T-helper 9 cell (primary cell): ENCODE measurements around the gene PRR20G.

ENCODE experiments used
- DNase-seq: peaks from one replicate; pipeline ENCODE4 v3.0.0-alpha.2; 2020

PRR20G gene

DNA sequence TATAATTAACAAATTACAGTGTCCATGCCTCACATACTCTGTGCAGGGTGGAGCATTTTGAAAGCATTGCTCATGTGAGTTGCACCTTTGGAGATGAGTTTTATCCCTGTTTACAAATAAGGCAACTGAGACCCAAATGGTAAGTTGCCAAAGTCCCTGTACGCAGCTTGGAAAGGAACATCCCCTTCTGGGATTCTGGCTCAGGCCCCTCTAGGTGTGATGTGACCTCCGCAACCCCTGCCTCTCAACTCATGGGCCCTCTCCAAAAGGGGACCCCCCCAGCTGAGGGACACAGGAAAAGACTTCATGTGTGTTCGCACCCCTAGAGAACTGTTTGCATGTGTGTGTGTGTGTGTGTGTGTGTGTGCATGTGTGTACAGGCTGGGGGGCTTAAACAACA lies 25.3 kb downstream of the PRR20G start:
- DNase-seq = no peak

DNA sequence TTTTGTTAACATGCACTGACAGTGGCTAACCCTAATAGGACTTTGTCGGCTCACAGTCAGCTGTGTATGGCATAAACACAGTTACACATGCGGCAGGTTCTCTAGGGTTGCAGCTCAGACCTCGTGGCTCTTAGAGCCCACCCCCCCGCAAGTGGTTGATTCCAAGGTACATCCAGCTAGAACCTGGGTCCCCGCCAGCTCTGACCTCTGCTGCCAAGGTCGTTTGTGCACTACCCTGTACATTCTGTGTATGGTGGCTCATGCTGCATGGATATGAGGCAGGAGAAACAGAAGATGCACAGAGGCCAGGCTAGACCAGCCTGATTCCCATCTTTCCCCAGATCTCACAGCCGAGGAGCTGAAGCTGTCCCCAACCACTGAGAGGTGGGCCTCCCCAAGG lies 25.9 kb downstream of the PRR20G start:
- no peak for DNase-seq

DNA sequence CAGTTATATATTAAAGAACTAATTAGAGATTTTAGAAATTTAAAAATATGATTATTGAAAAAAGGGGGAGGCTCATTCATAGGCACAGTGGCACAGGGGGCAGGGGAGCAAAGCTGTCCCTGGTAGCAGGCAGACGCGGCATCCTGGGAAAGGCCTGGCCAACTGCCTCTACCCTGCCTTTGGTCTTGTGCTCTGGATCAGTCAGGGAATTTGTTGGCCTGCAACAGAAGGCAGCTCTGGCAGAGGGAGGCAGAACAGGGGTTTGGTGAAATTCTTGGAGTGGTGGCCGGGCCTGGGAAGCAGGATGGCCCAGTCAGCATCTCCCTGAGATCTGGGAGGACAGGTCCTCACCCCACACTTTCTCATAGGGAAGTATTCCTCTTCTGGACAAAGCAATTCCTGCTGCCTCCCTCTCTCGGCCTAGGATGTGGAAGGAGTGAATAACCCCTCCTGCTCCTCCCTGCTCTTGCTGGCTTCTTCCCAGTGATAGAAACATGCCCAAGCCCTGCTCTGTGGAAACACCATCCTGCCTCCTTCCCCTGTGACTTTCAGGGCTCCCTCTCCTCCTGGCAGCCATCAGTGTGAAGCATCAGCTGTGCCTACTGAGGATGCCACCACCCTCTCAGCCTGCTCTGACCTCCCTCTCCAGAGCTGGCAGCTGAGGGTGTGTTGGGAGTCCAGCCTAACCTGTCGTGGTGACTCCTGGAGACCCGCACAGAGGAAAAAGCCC lies 26.9 kb downstream of the PRR20G start:
- no peak for DNase-seq

DNA sequence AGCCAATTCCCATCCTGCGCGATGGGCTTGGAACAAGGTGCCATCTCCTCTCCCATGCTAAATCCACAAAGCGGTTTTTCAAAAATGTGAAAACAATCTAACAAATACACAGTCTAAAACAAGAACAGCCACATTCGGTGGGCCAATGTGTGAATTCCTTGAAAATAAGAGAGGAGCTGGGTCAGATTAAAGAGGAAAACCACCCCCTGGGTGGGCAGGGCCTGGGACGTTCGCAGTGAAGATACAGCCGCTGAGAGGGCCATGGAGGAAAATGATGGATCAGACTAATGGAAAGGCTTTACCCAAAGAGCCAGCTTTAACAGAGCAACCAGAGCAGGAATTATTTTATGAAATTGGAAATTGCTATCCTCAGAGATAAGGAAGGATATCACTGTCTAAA lies 27.4 kb downstream of the PRR20G start:
- no peak for DNase-seq

DNA sequence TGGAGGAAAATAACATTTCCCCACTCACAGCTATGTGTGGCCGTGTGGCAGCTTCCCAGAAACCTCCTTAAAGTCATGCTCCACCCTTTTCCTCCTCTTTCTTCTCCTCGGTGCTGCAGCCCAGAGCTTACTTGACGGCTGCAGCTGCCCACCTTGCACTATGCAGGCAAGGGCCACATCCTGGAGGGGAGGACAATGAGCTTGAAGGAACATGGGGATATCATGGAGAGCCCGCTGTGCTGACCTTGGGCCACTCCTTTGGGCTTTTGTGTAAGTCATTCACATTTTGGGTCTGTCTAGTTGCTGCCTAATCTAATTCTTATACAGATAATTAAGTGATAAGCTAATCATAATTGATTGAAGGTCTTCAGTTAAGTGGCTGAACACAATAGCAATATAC lies 28.0 kb downstream of the PRR20G start:
- DNase-seq = no peak

DNA sequence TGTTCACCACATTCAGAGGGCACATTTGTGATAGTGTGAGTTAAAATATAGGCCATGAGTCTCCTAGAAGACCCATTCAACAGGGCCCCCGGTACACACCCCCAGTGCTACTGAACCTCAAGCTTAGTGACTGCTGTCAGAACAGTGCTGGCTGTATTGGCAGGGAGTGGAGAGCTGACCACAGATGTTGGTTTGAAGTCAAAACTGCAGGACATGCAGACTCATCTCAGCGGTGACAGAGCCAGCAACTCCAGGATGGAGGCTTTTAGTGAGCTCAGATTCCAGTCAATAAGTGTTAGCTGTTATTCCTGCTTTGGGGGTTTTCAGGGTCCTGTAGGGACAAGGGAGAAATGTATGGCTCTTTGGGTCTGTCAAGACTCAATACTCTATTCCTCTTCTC lies 29.1 kb downstream of the PRR20G start:
- no peak for DNase-seq

DNA sequence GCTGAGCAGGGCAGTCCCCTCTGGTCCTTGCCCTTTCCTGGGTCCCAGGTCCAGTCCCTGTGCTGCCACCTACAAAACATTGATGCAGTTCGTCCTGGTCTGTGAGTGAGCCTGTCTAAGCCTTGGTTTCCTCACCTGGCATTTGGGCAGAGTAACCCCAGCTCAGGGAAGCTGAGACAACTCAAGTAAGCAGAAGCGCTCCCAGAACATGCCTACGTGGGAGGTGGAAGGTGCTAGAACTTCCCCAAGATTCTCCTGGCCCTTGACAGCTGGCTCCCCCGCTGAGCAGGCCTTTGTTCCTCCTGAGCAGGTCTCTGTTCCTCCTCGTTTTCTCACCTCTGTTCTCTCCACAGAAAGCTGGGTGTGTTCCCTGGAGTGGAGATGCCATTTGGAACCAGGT lies 30.5 kb downstream of the PRR20G start:
- no peak for DNase-seq

DNA sequence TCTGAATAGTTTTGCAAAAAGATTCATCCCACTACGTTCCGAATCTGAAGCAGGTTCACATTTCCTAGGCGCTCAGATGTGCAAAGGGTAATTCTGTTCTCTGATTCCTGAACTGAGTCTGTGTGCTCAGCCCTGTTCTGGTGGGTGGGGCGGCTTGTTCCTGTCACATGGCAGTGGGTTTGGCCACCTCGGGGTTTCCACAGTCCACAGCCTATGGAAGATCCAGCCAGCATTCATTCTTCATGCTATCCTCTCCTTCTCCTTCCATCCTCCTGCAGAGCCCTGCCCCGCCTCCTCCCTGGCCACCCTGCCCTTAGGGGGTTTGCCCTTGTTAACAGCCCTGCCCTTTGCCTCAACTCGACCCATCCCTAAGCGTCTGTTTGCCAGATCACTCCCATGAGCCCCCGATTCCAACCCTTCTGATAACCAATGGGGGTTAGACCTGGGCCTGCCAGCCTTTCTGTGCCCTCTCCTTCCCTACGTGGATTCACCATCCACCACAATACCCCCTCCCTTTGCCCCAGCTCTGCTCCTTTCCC lies 31.0 kb downstream of the PRR20G start:
- no peak for DNase-seq

DNA sequence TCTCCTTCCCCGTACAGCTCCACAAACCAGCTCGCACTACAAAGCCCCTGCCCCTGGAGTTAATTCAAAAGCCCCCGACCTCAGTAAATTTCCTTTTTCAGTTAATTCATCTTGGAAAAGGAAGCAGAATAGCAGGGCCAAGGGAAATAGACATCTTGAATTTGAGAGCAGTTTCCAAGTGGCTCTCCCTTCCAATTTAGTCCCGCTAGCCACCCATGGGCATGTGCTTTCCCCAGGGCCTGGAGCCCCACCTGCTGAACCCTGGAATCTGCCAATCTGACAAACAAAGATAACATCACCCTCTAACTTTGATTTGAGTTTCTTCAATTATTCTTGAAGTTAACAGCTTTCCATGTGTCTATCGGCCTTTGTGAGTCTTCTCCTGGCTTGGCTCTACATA lies 31.7 kb downstream of the PRR20G start:
- DNase-seq = no peak

DNA sequence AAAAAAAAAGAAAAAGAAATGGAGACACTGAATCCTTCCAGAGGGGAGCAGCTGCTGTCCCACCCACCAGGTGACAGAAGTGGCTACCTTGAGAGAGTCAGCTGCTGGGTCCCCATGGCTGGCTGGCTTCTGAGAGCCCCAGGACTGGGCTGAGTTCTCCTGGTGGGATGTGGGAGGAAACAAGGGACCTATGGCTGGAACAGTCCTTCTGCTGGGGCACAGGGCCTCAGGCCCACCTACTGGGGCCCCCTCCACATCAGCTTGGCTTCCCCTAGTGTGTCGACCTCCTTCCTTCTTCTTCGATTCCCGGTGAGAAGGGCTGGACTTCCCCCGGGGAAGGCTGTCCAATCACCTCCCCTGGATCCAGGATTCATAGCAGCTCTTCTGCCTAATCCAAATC lies 32.3 kb downstream of the PRR20G start:
- DNase-seq = no peak

DNA sequence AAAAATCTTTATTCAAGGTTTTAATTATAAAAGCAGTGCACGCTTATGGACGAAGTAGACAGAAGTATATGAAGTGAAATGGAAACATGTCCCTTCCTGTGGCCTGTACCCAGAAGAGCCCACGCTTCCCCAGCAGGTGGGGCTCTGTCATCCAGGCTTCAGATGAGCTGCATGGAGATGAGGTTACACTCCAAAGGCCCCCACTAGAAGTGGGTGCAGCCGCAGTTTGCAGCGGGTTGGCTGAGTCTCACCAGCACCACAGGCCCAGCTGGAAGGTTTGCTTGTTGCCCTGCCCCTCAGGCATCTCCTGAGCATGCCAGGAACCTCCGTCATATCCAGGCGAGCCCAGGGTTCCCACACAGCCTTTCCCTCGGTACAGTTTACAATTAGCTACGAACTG lies 33.1 kb downstream of the PRR20G start:
- DNase-seq = no peak

DNA sequence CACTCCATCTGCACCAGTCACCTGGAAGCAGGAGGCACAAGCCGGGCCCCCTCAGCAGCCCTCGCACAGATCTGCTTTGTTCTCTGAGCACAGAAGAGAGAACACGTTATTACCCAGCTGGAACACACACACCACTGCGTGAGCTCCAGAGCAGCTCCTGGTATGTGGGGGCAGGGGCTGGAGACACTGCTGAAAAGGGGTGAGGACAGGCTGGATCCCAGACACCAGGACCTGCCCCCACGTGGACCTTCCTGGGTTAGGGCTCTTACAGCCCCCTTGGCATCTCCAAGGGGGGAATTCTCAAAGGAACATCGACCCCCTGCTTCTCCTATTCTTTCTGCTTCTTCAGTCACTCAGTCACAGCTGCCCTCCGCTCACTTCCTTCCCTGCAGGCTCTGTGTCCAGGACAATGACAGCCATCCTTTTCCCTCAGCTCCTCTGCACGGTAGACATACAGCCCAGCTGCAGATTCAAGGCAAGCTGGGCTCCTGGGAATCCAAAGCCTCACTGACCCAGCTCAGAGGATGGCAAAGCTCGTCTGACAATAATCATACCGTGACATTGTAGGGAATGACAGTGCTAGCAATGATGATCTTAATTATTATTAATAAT lies 33.7 kb downstream of the PRR20G start:
- no peak for DNase-seq

DNA sequence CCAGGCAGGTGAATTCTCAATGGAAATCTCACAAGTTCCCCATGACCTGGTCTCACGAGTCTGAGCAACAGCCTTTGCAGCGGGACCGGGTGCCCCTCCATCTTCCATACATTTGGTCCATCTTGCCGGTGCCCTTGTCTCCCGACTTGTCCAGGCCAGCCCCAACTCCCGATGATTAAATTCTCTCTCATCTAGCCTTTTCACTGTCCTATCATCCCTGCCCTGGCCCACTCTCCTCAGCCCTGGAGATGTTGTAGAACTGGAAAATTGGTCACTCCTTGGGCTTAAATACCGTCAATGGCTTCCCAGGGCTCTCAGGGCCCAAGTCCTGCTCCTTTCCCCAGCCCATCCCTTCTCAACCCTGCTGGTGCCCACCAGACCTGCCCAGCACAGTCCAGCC lies 34.4 kb downstream of the PRR20G start:
- DNase-seq = no peak

DNA sequence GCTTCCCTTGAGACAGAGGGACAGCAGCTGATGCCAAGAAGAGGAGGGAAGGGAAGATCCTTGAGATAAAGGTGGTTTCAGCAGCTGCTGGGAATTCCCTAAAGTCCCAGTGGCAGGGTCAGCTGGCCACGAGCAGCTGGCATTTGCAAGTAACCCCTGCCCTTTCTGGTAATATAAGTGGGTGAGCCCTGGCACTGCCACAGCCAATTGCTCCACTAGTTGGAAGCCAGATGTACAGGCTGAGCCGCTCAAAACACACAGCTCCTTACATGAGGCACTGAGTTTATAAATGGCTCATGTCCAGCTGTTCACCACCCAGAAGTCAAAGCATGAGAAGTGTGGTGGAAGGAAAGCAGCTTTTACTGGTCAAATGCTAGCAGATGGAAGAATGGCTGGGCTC lies 35.4 kb downstream of the PRR20G start:
- DNase-seq = no peak

DNA sequence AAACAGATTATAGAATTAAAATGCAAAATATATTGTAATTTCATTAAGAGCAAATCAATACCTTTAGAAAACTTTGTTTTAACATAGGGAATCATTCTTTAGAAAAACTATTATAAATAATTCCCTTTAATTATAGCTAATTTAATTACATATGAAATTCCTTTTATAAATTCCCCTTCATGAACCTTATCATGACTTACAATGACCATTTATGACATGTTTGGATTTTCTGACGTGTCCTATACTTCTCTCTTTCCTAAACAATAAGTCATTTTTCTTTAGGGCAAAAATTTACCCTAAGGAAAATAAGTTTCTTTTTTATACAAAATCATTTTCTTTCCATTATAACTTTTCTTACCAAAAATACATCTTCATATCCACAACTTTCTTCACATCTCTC lies 37.8 kb downstream of the PRR20G start:
- no peak for DNase-seq

DNA sequence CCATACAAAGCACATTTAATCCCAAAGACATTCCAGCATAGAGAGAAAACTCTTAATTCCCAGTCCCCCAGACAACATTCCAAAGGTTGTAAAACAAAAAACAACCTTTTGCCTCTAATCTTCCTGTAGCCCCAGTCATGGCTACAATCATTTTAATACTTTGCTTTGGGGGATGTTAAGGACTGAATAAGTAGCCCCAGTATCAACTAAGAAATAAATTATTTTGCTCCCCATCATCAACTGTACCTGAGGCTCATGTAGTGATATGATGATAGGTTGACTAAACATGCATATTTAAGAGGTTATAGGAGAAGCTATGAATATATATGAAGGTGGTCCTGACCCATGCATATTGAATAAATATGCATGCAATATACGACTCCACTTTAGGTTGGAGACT lies 40.6 kb downstream of the PRR20G start:
- no peak for DNase-seq

DNA sequence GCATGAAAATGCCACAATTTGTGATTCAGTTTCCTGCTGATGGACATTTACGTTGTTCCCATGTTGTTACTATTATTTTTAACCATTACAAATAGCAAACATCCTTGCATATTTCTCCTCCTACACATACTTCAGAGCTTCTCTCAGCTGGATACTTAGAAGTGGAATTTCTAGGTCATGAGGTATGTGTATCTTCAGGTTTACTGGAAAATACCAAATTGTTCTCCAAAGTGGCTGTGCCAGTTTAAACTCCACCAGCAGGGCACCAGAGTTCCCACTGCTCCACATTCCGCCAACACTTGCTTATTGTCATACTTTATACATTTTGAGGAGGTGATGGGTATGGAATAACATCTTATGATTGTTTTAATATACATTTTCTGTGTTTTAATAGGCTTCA lies 49.2 kb downstream of the PRR20G start:
- DNase-seq = no peak

DNA sequence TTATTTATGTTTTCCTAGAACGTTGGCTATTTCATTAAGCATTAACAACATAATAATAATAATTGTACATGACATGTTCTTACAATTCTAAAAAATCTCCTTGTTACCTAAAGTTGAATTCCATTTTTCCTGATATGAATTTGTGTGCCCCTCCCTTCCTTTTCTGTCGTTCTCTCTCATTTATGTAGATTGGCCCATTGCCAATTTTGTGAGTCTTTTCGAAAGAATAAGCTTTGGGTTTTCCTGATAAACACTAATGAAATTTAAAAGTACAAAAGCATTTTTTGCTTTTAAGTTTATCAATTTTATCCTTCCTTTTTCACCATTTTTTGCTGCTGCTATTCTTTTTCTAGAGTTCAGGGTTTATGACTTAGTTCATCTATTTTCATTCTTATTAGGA lies 50.0 kb downstream of the PRR20G start:
- no peak for DNase-seq

DNA sequence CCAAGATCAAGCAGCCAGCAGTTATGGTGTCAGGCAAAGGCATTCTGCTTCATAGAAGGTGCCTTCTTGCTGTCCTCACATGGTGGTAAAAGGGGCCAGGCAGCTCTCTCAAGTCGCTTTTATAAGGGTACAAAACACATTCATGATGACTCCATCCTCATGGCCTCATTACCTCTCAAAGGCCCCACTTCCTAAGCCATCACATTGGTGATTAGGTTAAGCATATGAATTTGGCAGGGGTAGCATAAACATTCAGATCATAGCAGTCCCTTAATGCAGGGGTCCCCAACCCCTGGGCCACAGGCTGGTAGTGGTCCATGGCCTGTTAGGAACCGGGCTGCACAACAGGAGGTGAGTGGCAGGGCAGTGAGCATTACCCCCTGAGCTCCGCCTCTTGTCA lies 52.1 kb downstream of the PRR20G start:
- DNase-seq = no peak

DNA sequence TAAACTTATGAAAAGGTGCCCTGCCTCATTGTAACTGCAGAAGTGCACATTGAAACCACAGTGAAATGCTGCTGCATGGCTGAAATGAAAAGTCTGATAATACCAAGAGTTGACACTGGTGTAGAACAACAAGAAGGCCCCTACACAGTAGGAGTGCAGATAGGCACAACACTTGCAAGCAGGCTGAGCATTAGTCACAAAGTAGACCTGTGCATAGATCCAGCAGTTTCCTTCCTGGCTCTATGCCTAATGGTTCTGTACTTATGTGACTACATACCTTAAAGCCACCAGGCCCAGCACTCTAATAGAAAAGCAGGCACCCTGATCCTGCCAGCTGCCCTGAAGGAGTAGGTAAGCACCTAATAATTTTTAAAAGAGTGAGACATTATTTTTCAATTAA lies 53.1 kb downstream of the PRR20G start:
- no peak for DNase-seq
